Measurements from ENCODE around the gene MGAT4B.

- TF ChIP-seq CTCF (conservative IDR thresholded peaks at IDR 0.05) (no peak), EZH2 (IDR thresholded peaks at IDR 0.05; ENCODE audit: low read depth) (no peak)
Observed at GRCh38 chr5:179792612-179793467, 13.8 kb downstream of the MGAT4B start.
